ENCODE data around the gene KCNE5.
"Not testable (repeated sequence)": the region's sequence is repeated elsewhere in the genome, so short reads cannot be mapped to it uniquely, and the experiment has no call there.

KCNE5 gene

DNA sequence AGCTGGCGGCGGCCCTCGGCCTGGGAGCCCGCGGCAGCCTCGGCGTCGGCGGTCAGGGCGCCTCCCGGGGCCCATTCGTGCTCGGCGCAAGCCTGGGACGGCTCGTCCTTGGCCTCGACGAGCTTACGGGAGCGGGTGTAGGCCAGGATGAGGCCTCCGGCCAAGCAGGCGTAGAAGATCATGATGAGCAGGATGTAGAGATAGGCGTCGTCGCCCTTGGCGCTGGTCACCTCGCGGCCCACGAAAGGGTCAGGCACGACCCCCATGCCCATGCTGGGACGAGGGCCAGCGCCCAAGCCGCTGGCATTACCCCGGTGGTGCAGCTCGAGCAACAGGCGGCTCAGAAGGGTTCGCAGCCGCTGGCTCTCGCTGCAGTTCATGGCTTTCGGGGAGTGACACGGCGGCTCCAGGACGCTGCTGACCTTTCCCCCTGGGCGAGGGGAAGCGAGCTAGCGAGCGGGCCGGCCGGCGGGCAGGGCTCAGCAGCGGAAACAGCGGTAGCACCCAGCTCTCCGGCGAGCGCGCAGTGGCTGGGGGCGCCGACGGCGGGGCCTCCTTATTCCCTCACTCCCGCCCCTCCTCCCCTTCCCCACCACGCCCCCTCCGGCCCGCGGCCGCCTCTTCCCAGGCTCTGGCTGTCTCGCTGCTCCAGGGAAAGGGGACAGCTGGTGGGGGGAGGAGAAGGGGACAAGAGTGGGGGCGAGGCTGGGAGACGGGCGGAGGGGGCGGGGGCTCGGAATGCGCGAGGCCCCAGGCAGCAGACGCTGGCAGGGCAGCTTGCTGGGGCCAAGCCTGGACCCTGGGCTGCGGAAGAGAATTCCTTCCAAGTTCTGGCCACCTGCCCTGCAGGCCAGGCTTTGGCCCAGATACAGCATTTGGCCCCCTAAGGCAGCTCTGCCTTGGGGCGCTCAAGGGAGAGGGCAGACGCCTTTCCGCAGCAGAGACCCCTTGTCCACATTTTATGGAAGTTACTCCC lies at the start of gene KCNE5:
TSS of gene KCNE5 (minus strand) at position 532 of the 976 bp plus-strand sequence. CDS start at position 380, 152 bp downstream.
- H3K9me2 ChIP-seq (replicated peaks; ENCODE audit: control insufficient read depth, low read length), result no peaks in the 10 kb centered on the region
- no peak within 1 kb of the TSS for H3K27ac ChIP-seq (ENCODE audit: low read depth, low read length)
- no peaks in the 10 kb centered on the region for H3K27me3 ChIP-seq (ENCODE audit: control insufficient read depth, low read length)
- TF ChIP-seq, protein P1, sequence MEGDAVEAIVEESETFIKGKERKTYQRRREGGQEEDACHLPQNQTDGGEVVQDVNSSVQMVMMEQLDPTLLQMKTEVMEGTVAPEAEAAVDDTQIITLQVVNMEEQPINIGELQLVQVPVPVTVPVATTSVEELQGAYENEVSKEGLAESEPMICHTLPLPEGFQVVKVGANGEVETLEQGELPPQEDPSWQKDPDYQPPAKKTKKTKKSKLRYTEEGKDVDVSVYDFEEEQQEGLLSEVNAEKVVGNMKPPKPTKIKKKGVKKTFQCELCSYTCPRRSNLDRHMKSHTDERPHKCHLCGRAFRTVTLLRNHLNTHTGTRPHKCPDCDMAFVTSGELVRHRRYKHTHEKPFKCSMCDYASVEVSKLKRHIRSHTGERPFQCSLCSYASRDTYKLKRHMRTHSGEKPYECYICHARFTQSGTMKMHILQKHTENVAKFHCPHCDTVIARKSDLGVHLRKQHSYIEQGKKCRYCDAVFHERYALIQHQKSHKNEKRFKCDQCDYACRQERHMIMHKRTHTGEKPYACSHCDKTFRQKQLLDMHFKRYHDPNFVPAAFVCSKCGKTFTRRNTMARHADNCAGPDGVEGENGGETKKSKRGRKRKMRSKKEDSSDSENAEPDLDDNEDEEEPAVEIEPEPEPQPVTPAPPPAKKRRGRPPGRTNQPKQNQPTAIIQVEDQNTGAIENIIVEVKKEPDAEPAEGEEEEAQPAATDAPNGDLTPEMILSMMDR (IDR thresholded peaks at IDR 0.05; ENCODE audit: low read depth, low read length, poor library complexity, severe bottlenecking), result no peak
- no peak for TF ChIP-seq EZH2phosphoT487 (IDR thresholded peaks at IDR 0.05; ENCODE audit: borderline replicate concordance, low read length)
- no peaks in the 10 kb centered on the region for H3K9me3 ChIP-seq (ENCODE audit: control insufficient read depth, insufficient read depth, low read length)
- H3K4me3 ChIP-seq (ENCODE audit: low read length), result no peak within 1 kb of the TSS
- no peaks in the 10 kb centered on the region for H3K79me2 ChIP-seq (ENCODE audit: control insufficient read depth, low read length)
- H4K20me1 ChIP-seq (ENCODE audit: control insufficient read depth, insufficient read depth, low read depth, low read length), result no peaks in the 10 kb centered on the region
- H3K36me3 ChIP-seq (ENCODE audit: control insufficient read depth, low read length), result no peaks in the 10 kb centered on the region
- no peaks in the 10 kb centered on the region for H3F3A ChIP-seq (ENCODE audit: control insufficient read depth, insufficient read depth)
- H3K4me2 ChIP-seq (ENCODE audit: low read length), result no peak within 1 kb of the TSS
- no peaks in the 10 kb centered on the region for H3K4me1 ChIP-seq (ENCODE audit: control insufficient read depth, low read length)

DNA sequence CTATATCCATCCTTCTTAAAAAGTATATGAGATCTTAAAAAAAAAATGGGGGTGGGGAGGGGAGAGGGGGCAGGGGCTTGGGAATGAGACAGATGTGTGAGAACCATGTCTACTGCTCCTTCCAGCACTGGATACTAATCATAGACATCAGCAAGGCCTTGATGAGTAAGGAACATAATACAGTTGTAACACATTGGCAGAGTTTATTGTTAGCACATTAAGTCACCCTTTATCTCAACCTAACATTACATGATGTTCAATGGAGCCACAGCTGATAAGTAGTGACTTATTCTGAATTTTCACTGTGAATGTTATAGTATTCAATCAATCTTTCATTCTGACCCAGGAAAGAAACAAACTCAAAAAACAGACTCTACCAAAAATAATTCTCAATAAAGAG lies 47.3 kb upstream of the KCNE5 start:
- Histone ChIP-seq H3K79me2 (ENCODE audit: control insufficient read depth, low read length) (no peaks in the 10 kb centered on the region), H3K4me3 (ENCODE audit: low read length) (no peak overlapping the region), H3K36me3 (ENCODE audit: control insufficient read depth, low read length) (peaks cover 49% of the 10 kb centered on the region), H3K4me2 (ENCODE audit: low read length) (no peak overlapping the region), H3K27me3 (ENCODE audit: control insufficient read depth, low read length) (no peaks in the 10 kb centered on the region), H3K4me1 (ENCODE audit: control insufficient read depth, low read length) (no peaks in the 10 kb centered on the region), H3K27ac (ENCODE audit: low read depth, low read length) (no peak overlapping the region), H3K9me3 (ENCODE audit: control insufficient read depth, insufficient read depth, low read length) (no peaks in the 10 kb centered on the region), H4K20me1 (ENCODE audit: control insufficient read depth, insufficient read depth, low read depth, low read length) (no peaks in the 10 kb centered on the region), H3K9me2 (replicated peaks; ENCODE audit: control insufficient read depth, low read length) (no peaks in the 10 kb centered on the region), H3F3A (ENCODE audit: control insufficient read depth, insufficient read depth) (no peaks in the 10 kb centered on the region)
- no peak for TF ChIP-seq EZH2phosphoT487 (IDR thresholded peaks at IDR 0.05; ENCODE audit: borderline replicate concordance, low read length)
- TF ChIP-seq, protein P1 (IDR thresholded peaks at IDR 0.05; ENCODE audit: low read depth, low read length, poor library complexity, severe bottlenecking), result no peak

GRCh38 chrX:109671170-109671569 lies 46.2 kb upstream of the KCNE5 start:
- not testable (repeated sequence) for H3K27me3 ChIP-seq (ENCODE audit: control insufficient read depth, low read length); H3K27ac ChIP-seq (ENCODE audit: low read depth, low read length); H3K79me2 ChIP-seq (ENCODE audit: control insufficient read depth, low read length); H3K4me2 ChIP-seq (ENCODE audit: low read length); H3K9me3 ChIP-seq (ENCODE audit: control insufficient read depth, insufficient read depth, low read length); H3K9me2 ChIP-seq (replicated peaks; ENCODE audit: control insufficient read depth, low read length); H3K4me1 ChIP-seq (ENCODE audit: control insufficient read depth, low read length); H4K20me1 ChIP-seq (ENCODE audit: control insufficient read depth, insufficient read depth, low read depth, low read length); H3K4me3 ChIP-seq (ENCODE audit: low read length); H3F3A ChIP-seq (ENCODE audit: control insufficient read depth, insufficient read depth)
- H3K36me3 ChIP-seq (ENCODE audit: control insufficient read depth, low read length), result peaks cover 53% of the 10 kb centered on the region

- no peak overlapping the region for H3K27ac ChIP-seq (ENCODE audit: low read depth, low read length)
- no peaks in the 10 kb centered on the region for H3K9me2 ChIP-seq (replicated peaks; ENCODE audit: control insufficient read depth, low read length)
- no peaks in the 10 kb centered on the region for H3K79me2 ChIP-seq (ENCODE audit: control insufficient read depth, low read length)
- no peaks in the 10 kb centered on the region for H3K9me3 ChIP-seq (ENCODE audit: control insufficient read depth, insufficient read depth, low read length)
- H3F3A ChIP-seq (ENCODE audit: control insufficient read depth, insufficient read depth), result no peaks in the 10 kb centered on the region
- no peaks in the 10 kb centered on the region for H4K20me1 ChIP-seq (ENCODE audit: control insufficient read depth, insufficient read depth, low read depth, low read length)
- no peak for TF ChIP-seq EZH2phosphoT487 (IDR thresholded peaks at IDR 0.05; ENCODE audit: borderline replicate concordance, low read length)
- TF ChIP-seq, protein P1 (IDR thresholded peaks at IDR 0.05; ENCODE audit: low read depth, low read length, poor library complexity, severe bottlenecking), result no peak
- H3K36me3 ChIP-seq (ENCODE audit: control insufficient read depth, low read length), result peaks cover 52% of the 10 kb centered on the region
- no peak overlapping the region for H3K4me3 ChIP-seq (ENCODE audit: low read length)
- H3K27me3 ChIP-seq (ENCODE audit: control insufficient read depth, low read length), result no peaks in the 10 kb centered on the region
- H3K4me2 ChIP-seq (ENCODE audit: low read length), result no peak overlapping the region
- no peaks in the 10 kb centered on the region for H3K4me1 ChIP-seq (ENCODE audit: control insufficient read depth, low read length)
Measured at GRCh38 chrX:109667986-109668385, 43.0 kb upstream of the KCNE5 start.

Data from DOHH2 (cell line).